Activated CD8-positive, alpha-beta memory T cell treated with anti-CD3 and anti-CD28 coated beads, Interleukin-2, amount 50 U/mL, for 24 hours (primary cell): ENCODE results near the gene MAGIX.

Experiments used
- DNase-seq: peaks from one replicate; pipeline ENCODE4 v3.0.0-alpha.2; 2020; ENCODE audit errors: extremely low read depth

MAGIX gene

GRCh38 chrX:49204709-49205108, 42.2 kb downstream of the MAGIX start:
- DNase-seq = no peak

- no peak for DNase-seq
Measured at GRCh38 chrX:49205443-49205842, 42.9 kb downstream of the MAGIX start.

GRCh38 chrX:49206543-49206942, 44.0 kb downstream of the MAGIX start:
- DNase-seq = no peak

- no peak for DNase-seq
Measured at GRCh38 chrX:49208399-49208798, 45.8 kb downstream of the MAGIX start.

- DNase-seq = no peak
Measured at GRCh38 chrX:49209434-49210251, 47.1 kb downstream of the MAGIX start.

GRCh38 chrX:49210406-49210805, 47.8 kb downstream of the MAGIX start:
- no peak for DNase-seq

GRCh38 chrX:49211074-49211473, 48.5 kb downstream of the MAGIX start:
- no peak for DNase-seq

- no peak for DNase-seq
Measured at GRCh38 chrX:49212209-49212608, 49.7 kb downstream of the MAGIX start.

GRCh38 chrX:49212861-49213260, 50.3 kb downstream of the MAGIX start:
- no peak for DNase-seq

GRCh38 chrX:49214416-49214815, 51.9 kb downstream of the MAGIX start:
- no peak for DNase-seq

- DNase-seq = no peak
Measured at GRCh38 chrX:49214996-49215526, 52.5 kb downstream of the MAGIX start.
